Glutamatergic neuron (in vitro differentiated cells): Measurements from ENCODE around the gene MYO1D. TPM values are rescaled to one million over a fixed set of nuclear protein-coding genes. Genes with fewer than 3 reads are reported as not detected.

ENCODE experiments used
- DNase-seq: peaks from one replicate; pipeline ENCODE4 v3.0.0; 2022
- H3K27ac Mint-ChIP-seq: one replicate; pipeline ENCODE4 v1.8.0; 2020; ENCODE audit warnings: mild to moderate bottlenecking, mixed read lengths, inconsistent platforms; ENCODE audit not compliant: unreplicated experiment
- H3K27me3 Mint-ChIP-seq: one replicate; pipeline ENCODE4 v1.8.0; 2020; ENCODE audit warnings: mild to moderate bottlenecking, moderate library complexity, mixed read lengths, inconsistent platforms; ENCODE audit not compliant: unreplicated experiment
- H3K36me3 Mint-ChIP-seq: one replicate; pipeline ENCODE4 v1.8.0; 2020; ENCODE audit warnings: mild to moderate bottlenecking, mixed read lengths, inconsistent platforms; ENCODE audit not compliant: unreplicated experiment
- H3K4me1 Mint-ChIP-seq: one replicate; pipeline ENCODE4 v1.8.0; 2020; ENCODE audit warnings: mild to moderate bottlenecking, low read depth, mixed read lengths, inconsistent platforms; ENCODE audit not compliant: unreplicated experiment
- H3K4me3 Mint-ChIP-seq: one replicate; pipeline ENCODE4 v1.8.0; 2020; ENCODE audit warnings: mild to moderate bottlenecking, mixed read lengths, inconsistent platforms; ENCODE audit not compliant: unreplicated experiment
- H3K9me3 Mint-ChIP-seq: one replicate; pipeline ENCODE4 v1.8.0; 2020; ENCODE audit warnings: mild to moderate bottlenecking, moderate library complexity, mixed read lengths, inconsistent platforms; ENCODE audit not compliant: unreplicated experiment
- total RNA-seq: library from RNA; stranded (reverse); fragmentation: NEBNext Ultra II Directional; extraction: Animal tissue kit (Norgen Biotek cat#: 25700); gene quantifications from one replicate; pipeline ENCODE4 v1.2.1, GENCODE V29; 2021; ENCODE audit not compliant: unreplicated experiment
- TF ChIP-seq, protein P1 (sequence below): fragments of 200-600 bp; sonication (generic); IDR thresholded peaks from one replicate; pipeline ENCODE4 v1.5.0; 2021; ENCODE audit not compliant: partially characterized antibody, unreplicated experiment

MYO1D gene
- total RNA-seq, 1 donor from 2014 or later, result 5.3 TPM

DNA sequence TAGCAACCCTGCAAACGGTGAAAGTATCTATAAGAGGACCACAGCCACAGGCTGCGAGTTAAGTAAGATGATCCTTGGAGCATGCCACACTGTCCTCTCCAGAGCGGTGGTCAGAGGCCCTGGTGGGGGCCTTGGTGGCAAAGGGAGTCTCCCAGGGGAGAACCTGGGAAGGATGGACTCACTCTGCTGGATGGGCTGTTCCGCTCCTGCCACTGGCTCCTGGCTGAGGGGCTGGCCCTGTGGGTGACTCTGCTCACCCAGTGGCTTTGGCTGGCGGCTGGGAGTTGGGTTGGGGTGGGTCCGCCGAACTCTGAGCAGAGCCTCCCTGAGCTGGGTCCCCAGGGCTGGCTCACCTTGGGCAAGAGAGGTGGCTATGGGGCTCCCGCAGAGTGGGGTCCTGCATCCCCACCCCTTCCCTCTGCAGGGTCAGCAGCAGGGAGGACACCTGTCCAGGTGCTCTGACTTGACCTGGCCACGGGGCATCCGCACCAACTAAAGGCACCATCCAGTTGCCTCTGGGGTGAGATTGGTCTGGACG lies 382.9 kb downstream of the MYO1D start:
- H3K27me3 Mint-ChIP-seq, result peaks cover 8% of the 10 kb centered on the region
- peaks cover 11% of the 10 kb centered on the region for H3K9me3 Mint-ChIP-seq
- TF ChIP-seq, protein P1, sequence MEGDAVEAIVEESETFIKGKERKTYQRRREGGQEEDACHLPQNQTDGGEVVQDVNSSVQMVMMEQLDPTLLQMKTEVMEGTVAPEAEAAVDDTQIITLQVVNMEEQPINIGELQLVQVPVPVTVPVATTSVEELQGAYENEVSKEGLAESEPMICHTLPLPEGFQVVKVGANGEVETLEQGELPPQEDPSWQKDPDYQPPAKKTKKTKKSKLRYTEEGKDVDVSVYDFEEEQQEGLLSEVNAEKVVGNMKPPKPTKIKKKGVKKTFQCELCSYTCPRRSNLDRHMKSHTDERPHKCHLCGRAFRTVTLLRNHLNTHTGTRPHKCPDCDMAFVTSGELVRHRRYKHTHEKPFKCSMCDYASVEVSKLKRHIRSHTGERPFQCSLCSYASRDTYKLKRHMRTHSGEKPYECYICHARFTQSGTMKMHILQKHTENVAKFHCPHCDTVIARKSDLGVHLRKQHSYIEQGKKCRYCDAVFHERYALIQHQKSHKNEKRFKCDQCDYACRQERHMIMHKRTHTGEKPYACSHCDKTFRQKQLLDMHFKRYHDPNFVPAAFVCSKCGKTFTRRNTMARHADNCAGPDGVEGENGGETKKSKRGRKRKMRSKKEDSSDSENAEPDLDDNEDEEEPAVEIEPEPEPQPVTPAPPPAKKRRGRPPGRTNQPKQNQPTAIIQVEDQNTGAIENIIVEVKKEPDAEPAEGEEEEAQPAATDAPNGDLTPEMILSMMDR, result no peak
- no peak overlapping the region for H3K27ac Mint-ChIP-seq
- H3K36me3 Mint-ChIP-seq, result peaks cover 8% of the 10 kb centered on the region
- no peak for DNase-seq
- peaks cover 24% of the 10 kb centered on the region for H3K4me1 Mint-ChIP-seq
- H3K4me3 Mint-ChIP-seq, result no peak overlapping the region

DNA sequence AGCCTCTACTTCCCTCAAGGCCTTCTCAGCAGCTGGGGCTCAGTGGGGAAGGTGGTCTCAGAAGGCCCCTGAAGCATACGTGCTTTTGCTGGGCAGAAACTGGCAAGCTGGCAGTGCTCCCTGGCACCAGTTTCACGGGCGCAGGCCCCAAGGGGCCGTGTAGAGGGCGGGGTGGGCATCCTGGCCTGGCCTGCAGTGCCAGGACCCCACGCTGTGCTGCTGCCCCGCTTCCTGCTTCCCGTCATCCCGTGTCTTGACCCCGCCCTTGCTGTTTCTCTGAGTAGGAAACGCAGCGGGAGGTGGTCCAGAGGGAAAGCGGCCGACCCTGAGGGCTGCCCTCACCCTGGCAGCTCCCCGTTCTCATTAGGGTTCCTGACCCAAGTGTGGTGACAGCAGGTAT lies 383.4 kb downstream of the MYO1D start:
- peaks cover 27% of the 10 kb centered on the region for H3K4me1 Mint-ChIP-seq
- TF ChIP-seq, protein P1, result no peak
- no peak overlapping the region for H3K4me3 Mint-ChIP-seq
- no peak for DNase-seq
- H3K27ac Mint-ChIP-seq, result no peak overlapping the region
- peaks cover 8% of the 10 kb centered on the region for H3K27me3 Mint-ChIP-seq
- peaks cover 8% of the 10 kb centered on the region for H3K36me3 Mint-ChIP-seq
- H3K9me3 Mint-ChIP-seq, result peaks cover 13% of the 10 kb centered on the region

DNA sequence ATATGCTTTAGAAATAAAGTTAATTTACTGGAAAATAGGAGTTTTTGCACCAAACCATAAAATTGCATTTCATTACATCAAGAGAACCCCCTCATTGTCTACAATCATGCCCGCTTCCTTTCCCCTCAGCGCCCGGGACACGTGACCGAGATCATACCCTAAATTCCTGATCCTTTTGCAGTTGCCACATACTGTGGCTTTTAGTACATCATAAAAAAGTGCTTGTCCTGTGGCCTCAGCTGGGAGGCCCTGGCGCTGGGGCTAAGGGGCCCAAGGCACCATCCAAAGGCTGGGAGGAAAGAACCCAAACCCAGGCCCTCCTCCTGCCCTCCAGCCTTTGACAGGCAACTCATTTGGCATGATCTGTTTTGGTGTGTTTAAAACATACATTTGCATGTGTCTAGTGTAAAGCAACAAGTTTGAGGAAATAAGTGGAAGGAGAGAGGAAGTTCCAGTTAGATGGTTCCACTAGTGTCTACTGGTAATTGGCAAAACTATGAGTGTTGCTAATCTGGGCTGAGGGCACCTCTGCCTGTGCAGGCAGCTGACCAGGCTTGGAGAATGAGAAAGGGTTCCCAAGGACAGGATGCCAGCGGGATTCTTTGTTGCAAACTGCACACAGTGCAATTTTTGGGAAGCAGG lies 384.2 kb downstream of the MYO1D start:
- H3K9me3 Mint-ChIP-seq, result peaks cover 19% of the 10 kb centered on the region
- peaks cover 11% of the 10 kb centered on the region for H3K36me3 Mint-ChIP-seq
- H3K27me3 Mint-ChIP-seq, result peaks cover 6% of the 10 kb centered on the region
- peak overlapping the region; percentile 44 for H3K27ac Mint-ChIP-seq
- no peak for DNase-seq
- peak overlapping the region; percentile 65 for H3K4me3 Mint-ChIP-seq
- H3K4me1 Mint-ChIP-seq, result peaks cover 30% of the 10 kb centered on the region
- TF ChIP-seq, protein P1, result no peak

DNA sequence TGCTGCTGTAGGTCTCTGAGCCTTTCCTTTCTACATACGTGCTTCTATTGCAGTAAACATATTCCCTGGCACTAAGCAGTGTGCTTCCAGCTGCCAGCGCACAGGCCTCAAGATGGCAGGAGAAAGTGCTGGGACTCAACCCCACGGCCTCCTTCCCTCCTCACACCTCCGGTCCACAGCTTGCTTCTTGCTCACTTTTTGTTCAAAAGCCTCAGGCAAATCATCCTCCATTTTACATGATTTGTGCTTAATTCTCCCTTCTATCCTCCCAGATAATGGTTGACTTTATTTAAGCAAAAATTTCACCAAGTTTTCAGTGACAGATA lies 384.7 kb downstream of the MYO1D start:
- H3K4me3 Mint-ChIP-seq, result peak overlapping the region; percentile 65
- H3K4me1 Mint-ChIP-seq, result peaks cover 31% of the 10 kb centered on the region
- TF ChIP-seq, protein P1, result no peak
- H3K9me3 Mint-ChIP-seq, result peaks cover 21% of the 10 kb centered on the region
- DNase-seq, result no peak
- H3K27ac Mint-ChIP-seq, result peak overlapping the region; percentile 35
- peaks cover 11% of the 10 kb centered on the region for H3K36me3 Mint-ChIP-seq
- H3K27me3 Mint-ChIP-seq, result peaks cover 7% of the 10 kb centered on the region
